NCI-H146 (cell line): ENCODE data around the gene DUSP10.

Experiments used
- DNase-seq: peaks from one replicate; lab custom pipeline; 2025; lab: John Stamatoyannopoulos, UW

The DUSP10 gene

GRCh38 chr1:221712776-221713431 is 29.0 kb downstream of the DUSP10 start:
- no peak for DNase-seq

GRCh38 chr1:221712198-221712684 is 29.6 kb downstream of the DUSP10 start:
- DNase-seq: no peak

GRCh38 chr1:221711656-221712055 is 30.2 kb downstream of the DUSP10 start:
- DNase-seq: no peak

- DNase-seq: no peak
These were observed 30.8 kb downstream of the DUSP10 start for GRCh38 chr1:221711063-221711577.

- no peak for DNase-seq
These were observed 32.0 kb downstream of the DUSP10 start for GRCh38 chr1:221709854-221710253.

- DNase-seq: peak; percentile 99
These were observed 32.9 kb downstream of the DUSP10 start for GRCh38 chr1:221708987-221709386.

- peak; percentile 52 for DNase-seq
These were observed 33.8 kb downstream of the DUSP10 start for GRCh38 chr1:221708076-221708571.

GRCh38 chr1:221706876-221707582 is 34.9 kb downstream of the DUSP10 start:
- DNase-seq: no peak

- no peak for DNase-seq
These were observed 35.7 kb downstream of the DUSP10 start for GRCh38 chr1:221706191-221706590.

- DNase-seq: no peak
These were observed 37.6 kb downstream of the DUSP10 start for GRCh38 chr1:221704306-221704705.

GRCh38 chr1:221701570-221702186 is 40.2 kb downstream of the DUSP10 start:
- no peak for DNase-seq

GRCh38 chr1:221700948-221701347 is 40.9 kb downstream of the DUSP10 start:
- DNase-seq: no peak

GRCh38 chr1:221700536-221700935 is 41.4 kb downstream of the DUSP10 start:
- no peak for DNase-seq

GRCh38 chr1:221699978-221700519 is 41.8 kb downstream of the DUSP10 start:
- DNase-seq: no peak

- no peak for DNase-seq
These were observed 42.3 kb downstream of the DUSP10 start for GRCh38 chr1:221699577-221699976.

GRCh38 chr1:221698579-221699349 is 43.1 kb downstream of the DUSP10 start:
- DNase-seq: no peak

GRCh38 chr1:221697923-221698425 is 43.9 kb downstream of the DUSP10 start:
- no peak for DNase-seq

GRCh38 chr1:221696718-221697461 is 45.0 kb downstream of the DUSP10 start:
- DNase-seq: no peak

- no peak for DNase-seq
These were observed 45.9 kb downstream of the DUSP10 start for GRCh38 chr1:221696027-221696426.

- DNase-seq: no peak
These were observed 46.6 kb downstream of the DUSP10 start for GRCh38 chr1:221695301-221695700.

- no peak for DNase-seq
These were observed 47.8 kb downstream of the DUSP10 start for GRCh38 chr1:221694109-221694508.
